HepG2 (cell line): ENCODE measurements around the gene ITCH. TPM values are rescaled to one million over a fixed set of nuclear protein-coding genes. Genes with fewer than 3 reads are reported as not detected.

Experiments
- ATAC-seq: fragments of 200-7000 bp; cut with Tn5 transposase; 3 replicates; pipeline ENCODE4 v1.9.1; 2020; ENCODE audit warnings: mild to moderate bottlenecking, moderate library complexity
- BruUV-seq: library from RNA; stranded (reverse); fragments of 400-500 nt; replicated peaks from 2 replicates; lab custom pipeline; 2021; lab: Mats Ljungman, UMichigan
- CTCF ChIA-PET: fragments of 300-600 bp; formaldehyde crosslinking; extraction: SDS; loops from one replicate; lab custom pipeline; 2021; ENCODE audit warnings: low total read pairs, inconsistent platforms, low intra/inter-chr PET ratio; lab: Yijun Ruan, JAX
- POLR2A ChIA-PET: fragments of 350-600 bp; sonication (Branson Sonifier 250); formaldehyde crosslinking; loops from one replicate; lab custom pipeline; 2020; ENCODE audit warnings: antibody characterized with exemption, inconsistent platforms; lab: Yijun Ruan, JAX
- DNase-seq: peaks from one replicate; pipeline ENCODE4 v3.0.0-alpha.2; 2015; ENCODE audit warnings: low spot score
- FAIRE-seq: peaks from 3 replicates; lab custom pipeline; 2011; peaks lifted over from hg19 to GRCh38; lab: Jason Lieb, UNC
- H2AFZ ChIP-seq: one replicate; pipeline ENCODE4 v1.6.1; 2011; ENCODE audit warnings: low read length, inconsistent platforms
- H3K27ac ChIP-seq: fragments of 300-600 bp; 3 replicates; pipeline ENCODE4 v1.8.0; 2011; ENCODE audit warnings: mixed run types, mild to moderate bottlenecking, mixed read lengths, low read length, inconsistent platforms; ENCODE audit not compliant: insufficient read depth; ENCODE audit errors: extremely low read length
- H3K27me3 ChIP-seq, 2 experiments: fragments of 200-600 bp in 1 of 2; 2 replicates in 1 of 2; 3 replicates in 1 of 2; pipeline versions ENCODE4 v1.6.0 to v1.8.0; 2011; ENCODE audit warnings: low read length in 2 of 2, mild to moderate bottlenecking in 2 of 2, moderate library complexity in 2 of 2, inconsistent platforms in 1 of 2; ENCODE audit not compliant: insufficient read depth in 2 of 2, control insufficient read depth in 1 of 2
- H3K36me3 ChIP-seq, 2 experiments: fragments of 200-600 bp in 1 of 2; replicated peaks in 1 of 2; 2 replicates in 1 of 2; 3 replicates in 1 of 2; pipeline versions ENCODE4 v1.5.1 to v1.8.0; 2011; ENCODE audit warnings: low read length in 2 of 2, inconsistent platforms in 1 of 2; ENCODE audit not compliant: insufficient read depth in 2 of 2, control insufficient read depth in 1 of 2
- H3K4me1 ChIP-seq: 2 replicates; pipeline ENCODE4 v1.5.1; 2012; ENCODE audit warnings: low read length, inconsistent platforms; ENCODE audit not compliant: insufficient read depth
- H3K4me2 ChIP-seq: 2 replicates; pipeline ENCODE4 v1.6.0; 2011; ENCODE audit warnings: low read depth, low read length, inconsistent platforms
- H3K4me3 ChIP-seq, 3 experiments: fragments of 200-600 bp in 1 of 3; sonication (generic), shearing (Covaris generic) in 1 of 3; replicated peaks in 1 of 3; 2 replicates each; pipeline ENCODE4 v1.5.1; 2011 to 2016; ENCODE audit warnings: low read length in 3 of 3, inconsistent platforms in 2 of 3, low read depth in 2 of 3, mild to moderate bottlenecking in 2 of 3, control low read depth in 1 of 3, mixed read lengths in 1 of 3; ENCODE audit not compliant: insufficient read depth in 1 of 3
- H3K79me2 ChIP-seq: one replicate; pipeline ENCODE4 v1.6.1; 2011; ENCODE audit warnings: low read length, inconsistent platforms; ENCODE audit not compliant: insufficient read depth
- H3K9ac ChIP-seq: 2 replicates; pipeline ENCODE4 v1.6.0; 2011; ENCODE audit warnings: mild to moderate bottlenecking, low read depth, low read length, inconsistent platforms; ENCODE audit not compliant: insufficient read depth
- H3K9me3 ChIP-seq: 2 replicates; pipeline ENCODE4 v1.5.1; 2012; ENCODE audit warnings: mild to moderate bottlenecking, low read length
- H4K20me1 ChIP-seq: 2 replicates; pipeline ENCODE4 v1.6.0; 2011; ENCODE audit warnings: inconsistent platforms, mild to moderate bottlenecking, low read length, moderate library complexity; ENCODE audit not compliant: insufficient read depth
- CHD4 ChIP-seq: fragments of 200-600 bp; sonication (generic); IDR thresholded peaks from 2 replicates; pipeline ENCODE4 v1.7.0; 2017; ENCODE audit warnings: mild to moderate bottlenecking, low read length, borderline replicate concordance
- GATAD2A ChIP-seq: IDR thresholded peaks from 2 replicates; pipeline ENCODE4 v1.6.1; 2016
- HNF4G ChIP-seq, 2 experiments: sonication (generic) in 1 of 2; formaldehyde crosslinking in 1 of 2; IDR thresholded peaks; 2 replicates each; pipeline versions ENCODE4 v1.4.0 to v1.6.1; 2011 to 2020; ENCODE audit warnings: borderline replicate concordance in 2 of 2, low read depth in 2 of 2, mild to moderate bottlenecking in 2 of 2, low read length in 1 of 2, missing genetic modification reagents in 1 of 2, moderate library complexity in 1 of 2
- HOXA9 ChIP-seq: sonication (generic); formaldehyde crosslinking; IDR thresholded peaks from 2 replicates; pipeline ENCODE4 v1.8.1; 2022; ENCODE audit warnings: missing genetic modification reagents, mild to moderate bottlenecking, moderate library complexity, borderline replicate concordance
- ISL2 ChIP-seq: sonication (generic); formaldehyde crosslinking; IDR thresholded peaks from 2 replicates; pipeline ENCODE4 v1.5.0; 2020; ENCODE audit warnings: missing genetic modification reagents
- MTA1 ChIP-seq: sonication (generic); formaldehyde crosslinking; IDR thresholded peaks from 2 replicates; pipeline ENCODE4 v1.4.0; 2020; ENCODE audit warnings: missing genetic modification reagents, mild to moderate bottlenecking, borderline replicate concordance
- ZGPAT ChIP-seq: IDR thresholded peaks from 2 replicates; pipeline ENCODE4 v1.6.1; 2016; ENCODE audit warnings: mild to moderate bottlenecking
- ZNF274 ChIP-seq: sonication (generic); formaldehyde crosslinking; IDR thresholded peaks from 2 replicates; pipeline ENCODE4 v1.5.1; 2020; ENCODE audit warnings: mild to moderate bottlenecking, missing genetic modification reagents
- ZNF574 ChIP-seq: sonication (generic); formaldehyde crosslinking; IDR thresholded peaks from 2 replicates; pipeline ENCODE4 v1.4.0; 2020; ENCODE audit warnings: missing genetic modification reagents
- ZNF629 ChIP-seq: sonication (generic); formaldehyde crosslinking; conservative IDR thresholded peaks from 2 replicates; pipeline ENCODE4 v1.5.0; 2020; ENCODE audit warnings: missing genetic modification reagents
- WGBS: methylation state at CpG from one replicate; pipeline ENCODE4 v1.1.6; 2017; ENCODE audit warnings: low lambda C conversion rate; 5-methylcytosine and 5-hydroxymethylcytosine counted together
- in situ Hi-C: cut with HindIII; loops from 2 replicates; pipeline ENCODE4 v1.10.0; 2017; ENCODE audit warnings: low pct_unique_long_range_greater_than_20kb; ENCODE audit not compliant: extremely low pct_ligation_motif_present
- intact Hi-C: fragments of 100-400 bp; cut with micrococcal nuclease; formaldehyde crosslinking; loops from one replicate; pipeline ENCODE4 v1.10.0; 2022; ENCODE audit not compliant: unreplicated experiment
- polyA plus RNA-seq, 8 experiments: library from polyadenylated mRNA; depleted of rRNA in 3 of 8; stranded (reverse) in 7 of 8; unstranded in 1 of 8; fragments of >200 nt; fragmentation: Illumina TruSeq in 4 of 8; extraction: Trizol in 4 of 8; gene quantifications; 2 replicates each; pipeline versions ENCODE4 v1.2.1 to v1.2.3, GENCODE V29; 2011 to 2016; ENCODE audit warnings: low read depth in 4 of 8, missing spikeins in 1 of 8, mixed read lengths in 1 of 8; ENCODE audit not compliant: insufficient read depth in 1 of 8
- total RNA-seq, 5 experiments: library from RNA; depleted of rRNA; stranded (reverse); fragments of >200 nt; fragmentation: Illumina TruSeq; extraction: Trizol; gene quantifications; 2 replicates each; pipeline ENCODE4 v1.2.3, GENCODE V29; 2016; ENCODE audit warnings: low read depth in 1 of 5

ITCH gene
- total and polyA plus RNA-seq, 2 of the 13 experiments (the other 11 are each of a cell fraction or from before 2014, with no cell fraction given), result 20.5 to 112 TPM

- H3K9me3 ChIP-seq, result no peaks in the 10 kb centered on the region
- H2AFZ ChIP-seq, result no peak overlapping the region
- WGBS, result 92% methylated on average over 1 of the region's 1 CpG
- H4K20me1 ChIP-seq, result peaks cover 31% of the 10 kb centered on the region
- POLR2A ChIA-PET, result interaction anchor here (1.3 to 7.0 kb wide), 2 partner anchors 11 to 63 kb away, joined by 3 to 56 read pairs; partner anchors contain the start of gene ITCH
- no peaks in the 10 kb centered on the region for H3K27me3 ChIP-seq
- H3K9ac ChIP-seq, result no peak overlapping the region
- no peak overlapping the region for H3K4me3 ChIP-seq
- H3K27ac ChIP-seq, result no peak overlapping the region
- peaks cover 79% of the 10 kb centered on the region for H3K79me2 ChIP-seq
- no peak overlapping the region for H3K4me2 ChIP-seq
- no TSS peak for BruUV-seq
- peak; percentile 47; the same call in 1 of the 2 replicates for TF ChIP-seq CHD4
- TF ChIP-seq HOXA9 (CRISPR knock-in tag), result no peak
- TF ChIP-seq ZNF629 (CRISPR knock-in tag), result peak; percentile 86
- no peak for ATAC-seq
- no peak for FAIRE-seq
- CTCF ChIA-PET, result no interaction called here
- in situ Hi-C loops (no loop called here), intact Hi-C loops (no loop called here)
- no peak for DNase-seq
- H3K4me1 ChIP-seq, result peaks cover 28% of the 10 kb centered on the region
- peaks cover 19 to 64% of the 10 kb centered on the region in 2 experiments for H3K36me3 ChIP-seq
These were observed 11.2 kb downstream of the ITCH start for GRCh38 chr20:34374209-34374760.

- peak; percentile 53 for DNase-seq
- Histone ChIP-seq H3K79me2 (peaks cover 81% of the 10 kb centered on the region), H3K27me3 (no peaks in the 10 kb centered on the region), H3K9me3 (no peaks in the 10 kb centered on the region), H3K9ac (no peak overlapping the region), H4K20me1 (peaks cover 34% of the 10 kb centered on the region), H2AFZ (no peak overlapping the region), H3K4me2 (peak overlapping the region; percentile 18; the same call in 1 of the 2 replicates), H3K27ac (peak overlapping the region; percentile 31), H3K36me3 (peaks cover 9 to 51% of the 10 kb centered on the region in 2 experiments), H3K4me3 (no peak overlapping the region), H3K4me1 (peaks cover 36% of the 10 kb centered on the region)
- FAIRE-seq, result no peak
- ChIA-PET POLR2A (interaction anchor here (0.6 to 7.0 kb wide), 3 partner anchors 8 to 13 kb away, joined by 3 to 56 read pairs (median 4); partner anchors contain the start of gene ITCH), CTCF (no interaction called here)
- no TSS peak for BruUV-seq
- in situ Hi-C loops (no loop called here), intact Hi-C loops (loop anchor here (1.0 kb wide), 1 partner anchor 64 kb away; no protein-coding TSS in a partner anchor)
- 90% methylated on average over 5 of the region's 5 CpGs for WGBS
- peak; percentile 63 for ATAC-seq
- TF ChIP-seq ZNF574 (no peak), HNF4G (IDR thresholded peaks at IDR 0.05; ENCODE audit: borderline replicate concordance, low read depth, low read length) (peak; percentile 44; the same call in 1 of the 2 replicates), HNF4G (CRISPR knock-in tag; IDR thresholded peaks at IDR 0.05; ENCODE audit: borderline replicate concordance, low read depth) (0 out of 2 replicates have a peak, but pooled peaks have one; percentile 38), MTA1 (CRISPR knock-in tag) (no peak), ZNF274 (CRISPR knock-in tag) (no peak), ZGPAT (0 out of 2 replicates have a peak, but pooled peaks have one; percentile 25), GATAD2A (CRISPR knock-in tag) (0 out of 2 replicates have a peak, but pooled peaks have one; percentile 34), ISL2 (CRISPR knock-in tag) (0 out of 2 replicates have a peak, but pooled peaks have one; percentile 8)
These were observed 12.9 kb downstream of the ITCH start for GRCh38 chr20:34375977-34376430.
